Hindlimb muscle (tissue), 1 donor: ENCODE data around the gene CSNK1D. TPM values are rescaled to one million over a fixed set of nuclear protein-coding genes. Genes with fewer than 3 reads are reported as not detected.
"Not testable (repeated sequence)": the region's sequence is repeated elsewhere in the genome, so short reads cannot be mapped to it uniquely, and the experiment has no call there.

Source experiments
- DNase-seq: peaks from one replicate; pipeline ENCODE4 v3.0.0-alpha.2; 2013
- polyA plus RNA-seq: library from polyadenylated mRNA; unstranded; fragments of 120-200 nt; gene quantifications from one replicate; pipeline ENCODE4 v1.2.1, GENCODE V29; 2013; ENCODE audit not compliant: insufficient read length

The CSNK1D gene
- polyA plus RNA-seq, 1 donor = 81.9 TPM

GRCh38 chr17:82272495-82273326, 789 bp downstream of the CSNK1D start:
- DNase-seq = no peak

GRCh38 chr17:82271401-82271800, 2.1 kb downstream of the CSNK1D start:
- DNase-seq = no peak

GRCh38 chr17:82270651-82271050, 2.8 kb downstream of the CSNK1D start:
- DNase-seq = no peak

GRCh38 chr17:82269882-82270500, 3.5 kb downstream of the CSNK1D start:
- DNase-seq = no peak

DNA sequence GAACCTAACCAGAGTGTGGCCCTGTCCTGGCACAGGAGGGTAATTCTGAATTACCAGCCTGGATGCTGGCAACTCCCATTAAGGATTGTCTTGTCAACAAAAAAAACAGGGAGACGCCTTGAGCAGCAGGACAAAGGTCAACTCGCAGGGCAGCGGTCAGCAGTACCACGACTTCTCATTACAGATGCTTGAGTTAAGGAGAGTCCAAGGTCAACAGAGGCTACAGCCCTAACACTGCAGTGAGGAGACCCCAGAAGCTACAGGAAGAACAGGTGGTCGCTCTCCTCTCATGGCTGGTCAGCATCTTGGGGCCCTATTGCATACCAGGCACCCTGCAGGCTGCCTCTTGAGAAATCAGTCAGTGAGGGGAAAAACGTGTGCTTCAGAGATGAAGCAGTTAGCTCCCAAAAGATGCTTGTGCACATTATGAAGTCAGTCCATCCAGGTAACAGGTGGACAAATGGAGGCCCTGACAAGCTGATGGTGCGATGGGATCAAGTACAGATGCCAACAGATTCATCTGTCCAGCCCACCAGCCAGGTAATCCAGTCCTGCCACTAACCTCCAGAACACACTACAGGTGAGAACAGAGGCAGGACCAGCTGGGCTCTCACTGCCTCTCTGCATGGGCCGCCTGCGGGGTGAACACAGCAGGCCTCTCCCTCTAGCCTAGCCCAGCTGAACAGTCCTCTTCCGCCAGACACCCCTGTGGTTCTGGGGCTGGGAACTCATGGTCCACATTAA, 4.2 kb downstream of the CSNK1D start:
- no peak for DNase-seq

DNA sequence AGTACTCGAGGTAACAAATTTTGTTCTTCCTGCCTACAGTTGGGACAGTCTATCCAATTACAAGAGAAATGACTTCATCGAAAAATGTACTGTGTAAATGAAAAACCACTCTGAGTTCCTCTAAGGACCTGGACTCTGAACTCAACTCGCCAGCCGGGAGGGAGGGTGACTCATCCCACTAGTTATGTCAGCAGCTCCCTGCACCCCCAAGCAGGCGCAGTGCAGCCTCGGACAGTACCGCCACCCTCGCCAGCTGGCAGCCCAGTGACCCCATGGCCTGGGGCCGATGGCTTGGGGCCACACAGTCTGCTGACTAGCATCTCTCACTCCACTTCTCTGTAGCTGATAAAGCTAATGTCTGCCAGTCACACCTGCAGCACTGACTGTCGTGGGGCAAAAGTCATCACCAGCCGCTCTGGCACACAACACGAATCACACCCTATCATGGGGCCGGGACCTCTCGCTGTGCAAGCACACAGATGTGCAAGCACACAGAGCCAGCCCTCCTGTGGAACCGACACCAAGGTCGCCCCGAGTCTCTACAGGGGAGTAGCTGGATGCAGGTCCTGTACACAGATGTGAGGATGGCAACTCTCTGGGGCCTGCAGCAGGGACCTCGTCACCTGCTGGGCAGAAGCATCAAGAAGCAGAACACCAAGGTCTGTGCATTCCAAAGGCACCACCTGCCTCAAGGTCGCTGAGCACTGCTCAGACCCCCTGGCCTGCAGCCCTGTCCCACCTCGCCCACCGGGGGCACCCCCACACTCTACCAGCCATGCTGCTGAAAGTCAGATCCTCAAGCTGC, 5.7 kb downstream of the CSNK1D start:
- DNase-seq = peak; percentile 79

GRCh38 chr17:82266142-82266541, 7.4 kb downstream of the CSNK1D start:
- DNase-seq = no peak

DNA sequence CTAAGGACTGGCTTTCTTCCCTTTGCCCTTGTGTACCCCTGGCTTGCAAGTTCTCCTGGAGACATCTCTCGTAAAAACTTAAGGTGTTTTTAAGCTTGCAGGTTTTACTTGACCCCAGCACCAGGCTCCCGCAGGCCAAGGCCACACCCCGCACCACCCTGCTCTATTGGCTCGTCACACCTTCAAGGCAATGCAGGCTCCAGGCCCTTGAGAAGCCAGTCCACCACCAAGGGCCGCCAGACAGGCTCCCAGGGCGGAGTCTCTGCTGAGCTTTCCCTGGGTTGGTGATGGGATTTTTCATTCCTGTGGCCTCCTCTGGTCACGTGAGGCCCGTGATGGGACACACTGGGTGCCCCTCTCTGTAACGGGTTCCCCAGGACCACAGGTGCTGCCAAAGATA, 9.9 kb downstream of the CSNK1D start:
- DNase-seq = no peak

DNA sequence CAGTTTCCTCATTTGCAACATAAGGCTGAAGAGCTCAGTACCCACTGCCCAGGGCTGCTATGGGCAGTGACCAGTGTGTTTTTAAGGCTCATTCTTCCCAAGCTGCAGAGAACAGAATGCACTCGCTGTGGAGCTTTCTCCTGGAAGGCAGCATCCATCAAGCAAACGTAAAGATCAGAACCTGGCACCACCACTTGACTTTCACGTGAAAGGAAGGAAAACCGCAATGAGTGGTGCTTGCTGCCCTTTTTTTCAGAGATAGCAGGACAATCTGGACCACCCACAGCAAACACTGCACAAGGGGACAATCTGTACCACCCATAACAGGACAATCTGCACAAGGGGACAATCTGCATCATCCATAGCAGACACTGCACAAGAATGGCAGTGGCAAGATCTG, 11.2 kb downstream of the CSNK1D start:
- DNase-seq = no peak

- DNase-seq = not testable (repeated sequence)
Observed at GRCh38 chr17:82259972-82260961, 13.2 kb downstream of the CSNK1D start.

DNA sequence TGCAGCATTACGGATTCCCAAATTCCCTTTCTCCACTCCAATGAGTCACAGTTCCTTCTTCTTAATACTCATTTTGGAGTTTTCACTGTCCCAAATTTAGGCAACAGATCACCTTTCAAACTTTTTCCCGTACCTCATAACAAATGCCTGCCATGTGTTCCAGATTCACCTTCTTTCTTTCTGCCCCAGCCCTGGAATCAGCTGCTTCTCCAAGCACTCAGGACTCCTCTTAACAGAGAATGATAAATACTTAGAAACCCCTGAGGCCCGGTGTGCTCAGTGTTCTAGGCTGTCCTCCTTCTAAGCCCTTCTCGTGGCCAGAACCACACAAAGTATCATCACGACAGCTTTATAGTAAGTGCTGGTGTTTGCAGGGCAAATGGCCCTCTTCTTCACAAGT, 14.9 kb downstream of the CSNK1D start:
- DNase-seq = no peak

GRCh38 chr17:82257473-82257872, 16.0 kb downstream of the CSNK1D start:
- no peak for DNase-seq

DNA sequence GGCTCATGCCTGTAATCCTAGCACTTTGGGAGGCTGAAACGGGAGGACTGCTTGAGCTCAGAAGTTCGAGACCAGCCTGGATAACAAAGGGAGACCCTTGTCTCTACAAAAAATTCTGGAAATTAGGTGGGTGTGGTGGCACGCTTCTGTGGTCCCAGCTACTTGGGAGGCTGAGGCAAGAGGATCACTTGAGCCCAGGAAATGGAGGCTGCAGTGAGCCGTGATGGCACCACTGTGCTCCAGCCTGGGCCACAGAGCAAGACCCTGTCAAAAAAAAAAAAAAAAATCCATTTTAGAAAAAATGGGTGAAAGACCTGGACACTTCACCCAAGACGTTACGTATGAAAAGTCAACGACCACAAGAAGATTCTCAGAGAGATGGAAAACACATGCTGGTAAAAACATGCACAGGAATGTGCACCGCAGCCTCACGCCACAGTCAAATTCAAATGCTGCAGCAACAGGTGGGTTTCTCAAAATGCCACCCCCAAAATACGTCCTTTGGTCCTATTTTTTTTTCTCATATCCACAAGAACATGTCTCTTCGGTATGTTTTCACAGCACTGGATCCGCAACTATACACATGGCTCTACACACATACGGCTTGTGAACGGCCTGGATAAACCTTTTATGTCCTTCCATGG, 17.1 kb downstream of the CSNK1D start:
- no peak for DNase-seq

DNA sequence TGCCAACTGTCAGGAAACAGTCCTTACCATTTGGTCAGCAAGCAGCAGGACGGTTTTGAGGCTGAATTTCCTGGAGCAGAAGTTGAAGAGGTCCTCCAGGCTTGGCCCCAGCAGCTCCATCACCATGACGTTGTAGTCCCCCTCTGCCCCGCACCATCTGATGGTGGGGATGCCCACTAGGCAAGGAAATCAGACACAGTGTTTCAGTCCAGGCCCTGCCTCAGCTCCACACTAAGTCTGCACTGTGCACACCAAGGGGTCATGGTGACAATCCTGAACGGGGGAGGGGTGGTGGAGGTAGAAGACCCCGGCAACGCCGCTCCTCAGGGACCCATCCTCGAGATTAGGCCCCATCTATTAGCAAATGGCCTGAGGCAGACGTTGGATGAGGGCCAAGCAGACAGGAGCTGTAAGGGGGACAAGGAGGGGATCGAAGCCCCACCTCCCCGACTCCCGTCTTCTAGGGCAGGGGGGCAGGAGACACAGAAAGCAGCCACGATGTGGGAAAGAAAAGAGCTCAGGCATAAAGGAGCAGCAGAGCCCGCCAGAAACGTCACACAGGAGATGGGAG, 18.0 kb downstream of the CSNK1D start:
- DNase-seq = no peak

GRCh38 chr17:82254746-82255145, 18.8 kb downstream of the CSNK1D start:
- not testable (repeated sequence) for DNase-seq

DNA sequence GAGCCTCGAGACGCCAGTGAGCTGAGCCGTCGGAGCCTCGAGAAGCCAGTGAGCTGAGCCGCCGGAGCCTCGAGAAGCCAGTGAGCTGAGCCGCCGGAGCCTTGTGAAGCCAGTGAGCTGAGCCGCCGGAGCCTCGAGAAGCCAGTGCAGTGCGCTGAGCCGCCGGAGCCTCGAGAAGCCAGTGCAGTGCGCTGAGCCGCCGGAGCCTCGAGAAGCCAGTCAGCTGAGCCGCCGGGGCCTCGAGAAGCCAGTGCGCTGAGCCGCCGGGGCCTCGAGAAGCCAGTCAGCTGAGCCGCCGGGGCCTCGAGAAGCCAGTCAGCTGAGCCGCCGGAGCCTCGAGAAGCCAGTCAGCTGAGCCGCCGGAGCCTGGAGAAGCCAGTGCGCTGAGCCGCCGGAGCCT, 19.4 kb downstream of the CSNK1D start:
- not testable (repeated sequence) for DNase-seq

DNA sequence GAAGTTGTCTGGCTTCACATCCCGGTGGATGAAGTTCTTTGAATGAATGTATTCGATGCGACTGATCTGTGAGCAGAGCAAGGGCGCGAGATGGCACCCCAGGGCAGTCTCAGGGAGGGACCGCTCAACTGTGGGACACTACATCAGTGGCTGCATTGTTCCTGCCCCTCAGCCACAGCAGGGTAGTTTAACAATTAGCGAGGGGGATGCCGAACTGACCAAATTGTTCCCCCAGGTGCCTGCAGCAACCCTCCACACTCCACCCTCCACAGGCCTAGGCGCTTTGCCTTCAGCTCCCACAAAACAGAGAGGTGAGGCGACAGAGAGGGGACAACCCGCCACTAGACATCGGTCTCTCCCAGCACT, 20.3 kb downstream of the CSNK1D start:
- no peak for DNase-seq

- DNase-seq = no peak
Observed at GRCh38 chr17:82252511-82253178, 20.9 kb downstream of the CSNK1D start.

- DNase-seq = no peak
Observed at GRCh38 chr17:82250868-82251500, 22.5 kb downstream of the CSNK1D start.
